Panc1 (cell line): ENCODE measurements around the gene OXCT1. TPM values are rescaled to one million over a fixed set of nuclear protein-coding genes. Genes with fewer than 3 reads are reported as not detected.

Experiments used
- ATAC-seq: fragments of 200-7000 bp; cut with Tn5 transposase; 2 replicates; pipeline ENCODE4 v1.9.1; 2020; ENCODE audit warnings: mild to moderate bottlenecking, moderate library complexity
- BruUV-seq: library from RNA; stranded (reverse); fragments of 400-500 nt; replicated peaks from 2 replicates; lab custom pipeline; 2021; lab: Mats Ljungman, UMichigan
- CTCF ChIA-PET: fragments of 300-600 bp; sonication (Branson Sonifier 250); formaldehyde crosslinking; loops from one replicate; lab custom pipeline; 2022; ENCODE audit warnings: antibody characterized with exemption; lab: Charles Lee
- POLR2A ChIA-PET: fragments of 300-600 bp; sonication (Branson Sonifier 250); formaldehyde crosslinking; loops from one replicate; lab custom pipeline; 2022; ENCODE audit warnings: antibody characterized with exemption; lab: Charles Lee
- DNase-seq: peaks from one replicate; pipeline ENCODE4 v3.0.0-alpha.2; 2010; ENCODE audit warnings: low read depth, low spot score
- H3K27ac ChIP-seq: 2 replicates; pipeline ENCODE4 v1.5.1; 2011; ENCODE audit warnings: mild to moderate bottlenecking, low read length, inconsistent platforms
- H3K27me3 ChIP-seq: fragments of 200-500 bp; sonication (Bioruptor generic); 2 replicates; pipeline ENCODE4 v1.6.0; 2014; ENCODE audit warnings: low read length, inconsistent platforms; ENCODE audit not compliant: control insufficient read depth, insufficient read depth
- H3K36me3 ChIP-seq: fragments of 200-500 bp; sonication (Bioruptor generic); 2 replicates; pipeline ENCODE4 v1.5.1; 2014; ENCODE audit warnings: inconsistent platforms, mild to moderate bottlenecking, low read length, moderate library complexity; ENCODE audit not compliant: control insufficient read depth, insufficient read depth
- H3K4me1 ChIP-seq: 2 replicates; pipeline ENCODE4 v1.5.1; 2011; ENCODE audit warnings: inconsistent platforms, mild to moderate bottlenecking, low read length, moderate library complexity; ENCODE audit not compliant: control insufficient read depth, insufficient read depth
- H3K4me3 ChIP-seq, 2 experiments: 2 replicates each; pipeline ENCODE4 v1.5.1; 2011 to 2012; ENCODE audit warnings: low read depth in 2 of 2, low read length in 2 of 2, mild to moderate bottlenecking in 2 of 2, inconsistent platforms in 1 of 2, moderate library complexity in 1 of 2
- H3K9me3 ChIP-seq: fragments of 200-500 bp; sonication (Bioruptor generic); 2 replicates; pipeline ENCODE4 v1.5.1; 2014; ENCODE audit warnings: low read depth, mild to moderate bottlenecking, inconsistent platforms, low read length, moderate library complexity; ENCODE audit not compliant: control insufficient read depth, insufficient read depth
- CTCF ChIP-seq: fragments of 450-650 bp; IDR thresholded peaks from 2 replicates; pipeline ENCODE4 v1.5.1; 2017; ENCODE audit warnings: mild to moderate bottlenecking
- POLR2AphosphoS5 ChIP-seq: IDR thresholded peaks from 2 replicates; pipeline ENCODE4 v1.6.1; 2012; ENCODE audit warnings: mild to moderate bottlenecking, low read depth, low read length, moderate library complexity
- REST ChIP-seq, 2 experiments: IDR thresholded peaks; 2 replicates each; pipeline ENCODE4 v1.6.1; 2011 to 2012; ENCODE audit warnings: low read depth in 2 of 2, control low read depth in 1 of 2, low read length in 1 of 2, mild to moderate bottlenecking in 1 of 2, moderate library complexity in 1 of 2; ENCODE audit not compliant: insufficient read depth in 1 of 2
- SIN3A ChIP-seq: IDR thresholded peaks from 2 replicates; pipeline ENCODE4 v1.6.1; 2012; ENCODE audit warnings: low read depth, mild to moderate bottlenecking, low read length, moderate library complexity, borderline replicate concordance; ENCODE audit not compliant: insufficient read depth
- TCF7L2 ChIP-seq: IDR thresholded peaks from 2 replicates; pipeline ENCODE4 v1.6.1; 2011; ENCODE audit warnings: mild to moderate bottlenecking, low read depth, low read length, inconsistent platforms
- in situ Hi-C: cut with HindIII; loops from 2 replicates; pipeline ENCODE4 v1.10.0; 2016; ENCODE audit warnings: low sequenced_read_pairs, low pct_unique_long_range_greater_than_20kb
- intact Hi-C: fragments of 100-400 bp; cut with micrococcal nuclease; formaldehyde crosslinking; loops from one replicate; pipeline ENCODE4 v1.10.0; 2022; ENCODE audit not compliant: unreplicated experiment
- total RNA-seq: library from RNA; stranded (reverse); gene quantifications from one replicate; pipeline ENCODE4 v1.2.1, GENCODE V29; 2021; ENCODE audit not compliant: unreplicated experiment

Gene OXCT1
- total RNA-seq, 1 experiment from 2014 or later = 10.5 TPM

- in situ Hi-C loops = no loop called here
- POLR2A ChIA-PET = no interaction called here
- CTCF ChIA-PET = no interaction called here
Measured at GRCh38 chr5:41768692-41769091, 101.5 kb downstream of the OXCT1 start.

GRCh38 chr5:41764650-41765049 lies 105.6 kb downstream of the OXCT1 start:
- ChIA-PET CTCF (no interaction called here), POLR2A (no interaction called here)
- Histone ChIP-seq H3K27me3 (no peaks in the 10 kb centered on the region), H3K4me1 (no peaks in the 10 kb centered on the region), H3K4me3 (no peak overlapping the region), H3K36me3 (no peaks in the 10 kb centered on the region; the same call in 1 of the 2 replicates), H3K27ac (no peak overlapping the region), H3K9me3 (no peaks in the 10 kb centered on the region)
- BruUV-seq = no TSS peak
- in situ Hi-C loops (no loop called here), intact Hi-C loops (no loop called here)
- DNase-seq = no peak
- no peak for TF ChIP-seq POLR2AphosphoS5
- TF ChIP-seq SIN3A = no peak
- TF ChIP-seq TCF7L2 = no peak
- TF ChIP-seq REST (IDR thresholded peaks at IDR 0.05; ENCODE audit: insufficient read depth in 1 of 2, low read depth in 2 of 2, low read length in 1 of 2) = no peak
- ATAC-seq = no peak

More at GRCh38 chr5:41768692-41769091, 101.5 kb downstream of the OXCT1 start:
- H3K4me1 ChIP-seq = no peaks in the 10 kb centered on the region
- ATAC-seq (no peak), DNase-seq (no peak)
- no peaks in the 10 kb centered on the region for H3K36me3 ChIP-seq
- no peak overlapping the region for H3K4me3 ChIP-seq
- TF ChIP-seq TCF7L2 = no peak
- no peak for TF ChIP-seq CTCF
- no peak for TF ChIP-seq POLR2AphosphoS5
- no peak for TF ChIP-seq REST (IDR thresholded peaks at IDR 0.05; ENCODE audit: insufficient read depth in 1 of 2, low read depth in 2 of 2, low read length in 1 of 2)
- no peak for TF ChIP-seq SIN3A
- no peaks in the 10 kb centered on the region for H3K9me3 ChIP-seq
- BruUV-seq = no TSS peak
- intact Hi-C loops = no loop called here
- H3K27ac ChIP-seq = no peak overlapping the region
- H3K27me3 ChIP-seq = no peaks in the 10 kb centered on the region
